ENCODE data around the gene SH3GL2. TPM values are rescaled to one million over a fixed set of nuclear protein-coding genes. Genes with fewer than 3 reads are reported as not detected.

SH3GL2 gene
- total RNA-seq, 1 donor from 2014 or later = 0.07 TPM

DNA sequence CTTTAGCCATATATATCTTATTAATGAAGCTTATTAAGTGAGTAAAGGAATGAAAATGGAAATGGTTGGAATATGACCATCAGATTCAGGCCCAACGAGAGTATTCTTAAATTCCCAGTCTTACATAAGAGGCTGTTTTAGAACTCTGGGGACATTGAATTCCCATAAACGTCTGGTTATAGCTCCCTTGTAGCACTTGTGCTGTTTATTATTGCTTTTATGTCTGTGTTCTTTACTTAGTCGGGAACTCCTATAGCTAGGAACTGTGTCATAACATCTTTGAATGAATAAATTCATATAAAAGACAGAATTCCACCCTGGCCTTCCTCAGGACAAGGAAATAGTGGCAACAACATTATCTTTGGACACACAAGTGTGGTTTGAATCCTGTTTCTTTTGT, 58.4 kb downstream of the SH3GL2 start:
- no peaks in the 10 kb centered on the region for H3K36me3 Mint-ChIP-seq (ENCODE audit: low read depth)
- H3K27me3 Mint-ChIP-seq (ENCODE audit: low read depth) = peaks cover 4% of the 10 kb centered on the region
- DNase-seq (ENCODE audit: low spot score) = no peak
- peaks cover 4% of the 10 kb centered on the region for H3K9me3 Mint-ChIP-seq (ENCODE audit: low read depth)
- H3K4me3 Mint-ChIP-seq (ENCODE audit: unreplicated experiment) = no peak overlapping the region
- H3K4me1 Mint-ChIP-seq (ENCODE audit: low read depth) = no peaks in the 10 kb centered on the region
- H3K27ac Mint-ChIP-seq (ENCODE audit: unreplicated experiment) = no peak overlapping the region
- TF ChIP-seq, protein P1, sequence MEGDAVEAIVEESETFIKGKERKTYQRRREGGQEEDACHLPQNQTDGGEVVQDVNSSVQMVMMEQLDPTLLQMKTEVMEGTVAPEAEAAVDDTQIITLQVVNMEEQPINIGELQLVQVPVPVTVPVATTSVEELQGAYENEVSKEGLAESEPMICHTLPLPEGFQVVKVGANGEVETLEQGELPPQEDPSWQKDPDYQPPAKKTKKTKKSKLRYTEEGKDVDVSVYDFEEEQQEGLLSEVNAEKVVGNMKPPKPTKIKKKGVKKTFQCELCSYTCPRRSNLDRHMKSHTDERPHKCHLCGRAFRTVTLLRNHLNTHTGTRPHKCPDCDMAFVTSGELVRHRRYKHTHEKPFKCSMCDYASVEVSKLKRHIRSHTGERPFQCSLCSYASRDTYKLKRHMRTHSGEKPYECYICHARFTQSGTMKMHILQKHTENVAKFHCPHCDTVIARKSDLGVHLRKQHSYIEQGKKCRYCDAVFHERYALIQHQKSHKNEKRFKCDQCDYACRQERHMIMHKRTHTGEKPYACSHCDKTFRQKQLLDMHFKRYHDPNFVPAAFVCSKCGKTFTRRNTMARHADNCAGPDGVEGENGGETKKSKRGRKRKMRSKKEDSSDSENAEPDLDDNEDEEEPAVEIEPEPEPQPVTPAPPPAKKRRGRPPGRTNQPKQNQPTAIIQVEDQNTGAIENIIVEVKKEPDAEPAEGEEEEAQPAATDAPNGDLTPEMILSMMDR (IDR thresholded peaks at IDR 0.05) = no peak

DNA sequence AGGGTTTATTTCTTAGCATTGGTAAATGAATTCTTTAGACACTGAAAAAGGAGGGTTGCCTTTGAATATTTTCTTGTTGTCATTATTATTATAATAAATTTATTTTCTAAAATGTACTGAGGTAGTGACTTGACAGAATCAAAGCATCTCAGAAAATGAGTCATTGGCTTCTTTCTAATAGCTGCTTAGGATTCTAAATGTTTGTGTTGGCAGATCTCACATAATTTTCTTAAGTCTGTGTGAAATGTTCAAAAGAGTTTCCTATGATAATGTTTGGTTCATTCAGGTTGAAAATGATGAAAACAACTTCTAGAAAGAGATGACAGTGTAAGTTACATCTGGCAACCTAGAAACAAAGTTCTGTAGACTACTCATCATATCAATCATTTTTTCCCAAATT, 69.7 kb downstream of the SH3GL2 start:
- Mint-ChIP-seq H3K4me1 (ENCODE audit: low read depth) (no peaks in the 10 kb centered on the region), H3K9me3 (ENCODE audit: low read depth) (peaks cover 12% of the 10 kb centered on the region), H3K4me3 (ENCODE audit: unreplicated experiment) (no peak overlapping the region), H3K27ac (ENCODE audit: unreplicated experiment) (no peak overlapping the region), H3K27me3 (ENCODE audit: low read depth) (peaks cover 13% of the 10 kb centered on the region), H3K36me3 (ENCODE audit: low read depth) (no peaks in the 10 kb centered on the region)
- TF ChIP-seq, protein P1 (IDR thresholded peaks at IDR 0.05) = no peak
- no peak for DNase-seq (ENCODE audit: low spot score)

DNA sequence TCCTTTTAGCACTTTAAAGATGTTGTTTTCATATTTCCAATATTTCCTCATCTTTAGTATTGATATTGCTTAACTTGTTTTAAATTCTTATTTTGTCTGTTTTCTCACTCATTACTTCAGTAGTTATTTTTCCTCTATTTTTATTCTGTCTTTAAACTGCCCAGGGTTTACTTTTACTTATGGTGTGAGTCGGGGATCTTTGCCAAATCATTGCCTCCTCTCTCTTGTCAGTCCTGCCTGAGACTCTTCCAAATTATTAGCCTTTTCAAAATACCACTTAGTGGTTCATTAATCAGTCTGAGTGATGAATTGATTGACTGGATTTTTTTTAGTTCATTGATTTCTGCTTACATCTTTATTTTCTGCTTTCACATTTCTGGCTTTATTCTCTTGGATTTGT, 72.9 kb downstream of the SH3GL2 start:
- no peak for DNase-seq (ENCODE audit: low spot score)
- no peaks in the 10 kb centered on the region for H3K36me3 Mint-ChIP-seq (ENCODE audit: low read depth)
- TF ChIP-seq, protein P1 (IDR thresholded peaks at IDR 0.05) = no peak
- peaks cover 16% of the 10 kb centered on the region for H3K27me3 Mint-ChIP-seq (ENCODE audit: low read depth)
- no peak overlapping the region for H3K27ac Mint-ChIP-seq (ENCODE audit: unreplicated experiment)
- H3K4me3 Mint-ChIP-seq (ENCODE audit: unreplicated experiment) = no peak overlapping the region
- no peaks in the 10 kb centered on the region for H3K4me1 Mint-ChIP-seq (ENCODE audit: low read depth)
- H3K9me3 Mint-ChIP-seq (ENCODE audit: low read depth) = no peaks in the 10 kb centered on the region

DNA sequence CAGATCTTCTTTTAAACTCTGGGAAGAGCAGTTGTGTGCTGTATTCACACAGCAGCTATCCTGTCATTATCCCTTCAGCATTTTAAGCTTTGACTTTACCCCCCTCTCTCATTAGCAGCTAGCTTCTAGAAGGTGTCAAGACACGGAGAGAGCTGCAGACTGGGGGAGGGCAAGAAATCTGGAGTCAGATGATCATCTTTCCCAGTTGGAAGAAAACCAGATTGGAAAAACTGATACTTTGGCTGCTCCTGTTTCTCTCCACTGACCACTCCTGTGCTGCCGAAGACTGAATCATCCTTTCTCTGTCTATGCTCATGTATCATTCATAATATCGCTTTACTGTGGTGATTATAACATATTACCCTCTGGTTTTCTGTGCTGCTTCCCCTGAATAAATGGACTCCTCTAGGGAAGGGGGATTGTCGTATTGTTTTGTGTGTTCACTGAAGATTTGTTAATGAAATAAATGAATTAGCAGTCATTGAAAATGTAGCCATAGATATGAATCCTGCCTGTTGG, 75.1 kb downstream of the SH3GL2 start:
- TF ChIP-seq, protein P1 (IDR thresholded peaks at IDR 0.05) = no peak
- H3K36me3 Mint-ChIP-seq (ENCODE audit: low read depth) = no peaks in the 10 kb centered on the region
- H3K9me3 Mint-ChIP-seq (ENCODE audit: low read depth) = no peaks in the 10 kb centered on the region
- DNase-seq (ENCODE audit: low spot score) = no peak
- no peak overlapping the region for H3K4me3 Mint-ChIP-seq (ENCODE audit: unreplicated experiment)
- H3K4me1 Mint-ChIP-seq (ENCODE audit: low read depth) = no peaks in the 10 kb centered on the region
- peaks cover 28% of the 10 kb centered on the region for H3K27me3 Mint-ChIP-seq (ENCODE audit: low read depth)
- H3K27ac Mint-ChIP-seq (ENCODE audit: unreplicated experiment) = no peak overlapping the region

DNA sequence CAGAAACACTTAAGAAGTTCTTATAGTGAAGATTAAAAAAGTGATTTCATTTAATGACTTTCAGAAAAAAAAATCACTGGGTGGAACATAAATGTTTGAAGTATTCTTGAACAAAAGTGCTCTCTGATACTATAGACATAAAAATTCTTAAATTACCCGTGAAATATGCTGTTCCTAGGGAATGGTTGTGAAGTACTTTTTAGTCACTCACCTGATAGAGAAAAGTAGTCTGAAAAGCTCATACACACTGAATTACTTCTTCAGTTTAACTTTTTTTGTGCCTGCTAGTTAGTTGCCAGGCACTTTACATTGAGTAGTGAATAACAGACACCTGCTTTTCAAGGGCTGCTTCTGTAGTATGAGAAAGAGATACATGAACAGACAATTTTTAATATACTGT, 78.0 kb downstream of the SH3GL2 start:
- no peaks in the 10 kb centered on the region for H3K36me3 Mint-ChIP-seq (ENCODE audit: low read depth)
- H3K4me1 Mint-ChIP-seq (ENCODE audit: low read depth) = no peaks in the 10 kb centered on the region
- TF ChIP-seq, protein P1 (IDR thresholded peaks at IDR 0.05) = no peak
- no peak for DNase-seq (ENCODE audit: low spot score)
- H3K9me3 Mint-ChIP-seq (ENCODE audit: low read depth) = no peaks in the 10 kb centered on the region
- peaks cover 23% of the 10 kb centered on the region for H3K27me3 Mint-ChIP-seq (ENCODE audit: low read depth)
- H3K4me3 Mint-ChIP-seq (ENCODE audit: unreplicated experiment) = no peak overlapping the region
- no peak overlapping the region for H3K27ac Mint-ChIP-seq (ENCODE audit: unreplicated experiment)
